Measurements from ENCODE around the gene HTN3.

HTN3 gene

DNA sequence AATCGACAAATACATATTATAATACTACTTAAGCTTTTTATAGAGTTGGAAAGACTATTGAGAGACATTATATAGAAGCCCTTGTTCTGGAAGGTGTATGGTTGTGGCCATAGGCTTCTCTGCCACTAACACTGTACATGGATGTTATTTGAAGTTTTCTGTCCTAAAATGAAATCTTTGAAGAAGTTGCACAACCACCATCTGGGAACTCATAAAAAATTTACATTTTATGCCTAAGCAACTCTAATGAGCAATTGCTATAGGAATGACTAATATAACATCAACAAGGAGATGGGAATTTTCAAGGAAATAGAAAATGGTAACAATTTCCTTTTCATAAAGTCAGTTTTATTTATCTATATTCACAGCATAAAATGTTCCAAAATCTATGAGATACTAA lies 29.4 kb downstream of the HTN3 start:
- TF ChIP-seq, protein P1, sequence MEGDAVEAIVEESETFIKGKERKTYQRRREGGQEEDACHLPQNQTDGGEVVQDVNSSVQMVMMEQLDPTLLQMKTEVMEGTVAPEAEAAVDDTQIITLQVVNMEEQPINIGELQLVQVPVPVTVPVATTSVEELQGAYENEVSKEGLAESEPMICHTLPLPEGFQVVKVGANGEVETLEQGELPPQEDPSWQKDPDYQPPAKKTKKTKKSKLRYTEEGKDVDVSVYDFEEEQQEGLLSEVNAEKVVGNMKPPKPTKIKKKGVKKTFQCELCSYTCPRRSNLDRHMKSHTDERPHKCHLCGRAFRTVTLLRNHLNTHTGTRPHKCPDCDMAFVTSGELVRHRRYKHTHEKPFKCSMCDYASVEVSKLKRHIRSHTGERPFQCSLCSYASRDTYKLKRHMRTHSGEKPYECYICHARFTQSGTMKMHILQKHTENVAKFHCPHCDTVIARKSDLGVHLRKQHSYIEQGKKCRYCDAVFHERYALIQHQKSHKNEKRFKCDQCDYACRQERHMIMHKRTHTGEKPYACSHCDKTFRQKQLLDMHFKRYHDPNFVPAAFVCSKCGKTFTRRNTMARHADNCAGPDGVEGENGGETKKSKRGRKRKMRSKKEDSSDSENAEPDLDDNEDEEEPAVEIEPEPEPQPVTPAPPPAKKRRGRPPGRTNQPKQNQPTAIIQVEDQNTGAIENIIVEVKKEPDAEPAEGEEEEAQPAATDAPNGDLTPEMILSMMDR (IDR thresholded peaks at IDR 0.05; ENCODE audit: insufficient read depth, low read depth, low read length, missing control alignments), result no peak
- DNase-seq (ENCODE audit: low read depth), result no peak
- H3K4me3 ChIP-seq (ENCODE audit: low read depth, low read length), result no peak overlapping the region

DNA sequence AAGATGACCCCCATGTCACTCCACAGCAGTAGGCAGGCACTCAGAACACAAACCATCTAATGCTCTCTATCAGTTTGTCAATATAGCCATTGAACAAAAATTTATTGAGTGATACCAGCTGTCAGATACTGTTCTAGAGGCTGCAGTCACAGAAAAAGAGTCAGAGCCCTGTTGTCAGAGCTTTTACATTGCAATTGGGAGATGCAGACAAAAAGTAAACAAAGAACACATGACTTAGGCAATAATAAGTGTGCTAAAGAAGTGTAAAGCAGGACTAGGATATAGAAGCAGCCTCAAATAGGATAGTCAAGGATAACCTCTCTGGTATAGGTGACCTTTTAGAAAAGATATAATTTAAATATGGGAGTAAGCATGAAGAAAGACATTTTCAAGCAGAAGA lies 30.9 kb downstream of the HTN3 start:
- TF ChIP-seq, protein P1 (IDR thresholded peaks at IDR 0.05; ENCODE audit: insufficient read depth, low read depth, low read length, missing control alignments), result no peak
- H3K4me3 ChIP-seq (ENCODE audit: low read depth, low read length), result no peak overlapping the region
- no peak for DNase-seq (ENCODE audit: low read depth)

DNA sequence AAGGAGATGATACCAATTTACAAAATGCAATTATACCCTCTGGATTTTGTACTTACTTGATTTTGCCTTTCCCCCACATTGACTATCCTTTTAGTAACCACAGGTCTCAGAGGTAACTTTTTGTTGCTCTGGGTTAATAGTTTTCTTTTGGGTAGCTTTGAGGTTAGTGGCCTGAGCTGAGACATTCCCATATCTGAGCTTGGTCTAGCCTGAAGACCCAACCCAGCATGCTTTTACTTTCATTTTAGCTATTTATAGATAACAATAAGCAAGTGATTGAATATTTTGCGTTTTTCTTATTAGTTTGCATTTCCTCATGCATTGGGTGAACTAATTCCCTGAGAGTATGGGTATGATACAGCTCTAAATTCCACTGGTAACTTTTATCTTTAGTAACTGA lies 33.7 kb downstream of the HTN3 start:
- DNase-seq (ENCODE audit: low read depth), result peak; percentile 52
- TF ChIP-seq, protein P1 (IDR thresholded peaks at IDR 0.05; ENCODE audit: insufficient read depth, low read depth, low read length, missing control alignments), result no peak
- H3K4me3 ChIP-seq (ENCODE audit: low read depth, low read length), result no peak overlapping the region

DNA sequence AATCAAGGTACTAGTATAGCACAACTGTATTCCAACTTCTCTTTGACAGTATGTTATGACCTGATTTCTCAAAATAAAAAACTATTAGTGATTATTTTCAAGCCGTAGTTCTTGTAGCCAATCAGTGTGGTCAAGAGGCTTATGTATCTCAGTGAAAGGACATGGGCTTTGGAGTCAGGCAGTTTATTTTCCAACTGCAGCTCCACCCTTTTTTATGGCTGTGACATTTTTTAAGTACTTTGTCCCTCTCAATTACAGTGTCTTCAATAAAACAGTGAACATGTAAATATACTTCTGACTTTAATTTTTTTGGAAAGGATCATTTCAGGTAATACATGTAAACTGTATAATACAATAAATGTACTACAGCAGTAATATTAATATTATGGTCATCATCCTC lies 51.9 kb downstream of the HTN3 start:
- DNase-seq (ENCODE audit: low read depth), result no peak
- TF ChIP-seq, protein P1 (IDR thresholded peaks at IDR 0.05; ENCODE audit: insufficient read depth, low read depth, low read length, missing control alignments), result no peak
- no peak overlapping the region for H3K4me3 ChIP-seq (ENCODE audit: low read depth, low read length)

All from GM12865 (cell line).